K562 (cell line): ENCODE measurements around the gene CCDC93. TPM values are rescaled to one million over a fixed set of nuclear protein-coding genes. Genes with fewer than 3 reads are reported as not detected.

Experiments used
- ATAC-seq: fragments of 200-7000 bp; cut with Tn5 transposase; 3 replicates; pipeline ENCODE4 v1.9.1; 2020; ENCODE audit warnings: moderate library complexity
- BruUV-seq: library from RNA; stranded (reverse); fragments of 400-500 nt; replicated peaks from 2 replicates; lab custom pipeline; 2021; lab: Mats Ljungman, UMichigan
- CTCF ChIA-PET: fragments of 300-600 bp; formaldehyde crosslinking; extraction: SDS; loops from one replicate; lab custom pipeline; 2021; ENCODE audit warnings: low intra/inter-chr PET ratio; lab: Yijun Ruan, JAX
- POLR2A ChIA-PET: fragments of 300-600, 350-650 bp; sonication (Branson Sonifier 250); formaldehyde crosslinking; extraction: SDS; loops from one replicate; lab custom pipeline; 2021; ENCODE audit warnings: antibody characterized with exemption, inconsistent platforms; lab: Yijun Ruan, JAX
- DNase-seq, 4 experiments: peaks; one replicate each; pipeline versions ENCODE4 v3.0.0 to v3.0.0-alpha.2; 2011 to 2018; ENCODE audit warnings: low spot score in 3 of 4, mixed read lengths in 3 of 4; ENCODE audit errors: extremely low read depth in 1 of 4
- FAIRE-seq: peaks from 2 replicates; lab custom pipeline; 2011; peaks lifted over from hg19 to GRCh38; lab: Jason Lieb, UNC
- H2AFZ ChIP-seq: 2 replicates; pipeline ENCODE4 v1.6.0; 2011; ENCODE audit warnings: low read depth, low read length, control low read depth, inconsistent platforms
- H3K27ac ChIP-seq: fragments of 200-600 bp; 3 replicates; pipeline ENCODE4 v1.8.0; 2011; ENCODE audit warnings: low read depth, mild to moderate bottlenecking, control low read depth, inconsistent platforms, low read length, moderate library complexity, mixed read lengths; ENCODE audit errors: extremely low read depth
- H3K27me3 ChIP-seq, 2 experiments: fragments of 300-600 bp in 1 of 2; 2 replicates in 1 of 2; 3 replicates in 1 of 2; pipeline versions ENCODE4 v1.6.0 to v1.8.0; 2011; ENCODE audit warnings: inconsistent platforms in 2 of 2, low read length in 2 of 2, mild to moderate bottlenecking in 1 of 2, mixed read lengths in 1 of 2, moderate library complexity in 1 of 2; ENCODE audit not compliant: control insufficient read depth in 2 of 2, insufficient read depth in 2 of 2
- H3K36me3 ChIP-seq: fragments of 300-600 bp; 3 replicates; pipeline ENCODE4 v1.8.0; 2011; ENCODE audit warnings: mild to moderate bottlenecking, low read length, inconsistent platforms; ENCODE audit not compliant: control insufficient read depth, insufficient read depth
- H3K4me1 ChIP-seq, 2 experiments: fragments of 200-600 bp in 1 of 2; replicated peaks in 1 of 2; 2 replicates in 1 of 2; 3 replicates in 1 of 2; pipeline versions ENCODE4 v1.5.1 to v1.8.0; 2011; ENCODE audit warnings: inconsistent platforms in 2 of 2, low read length in 2 of 2, mild to moderate bottlenecking in 1 of 2, mixed read lengths in 1 of 2, moderate library complexity in 1 of 2; ENCODE audit not compliant: control insufficient read depth in 2 of 2, insufficient read depth in 2 of 2
- H3K4me2 ChIP-seq: 2 replicates; pipeline ENCODE4 v1.6.1; 2011; ENCODE audit warnings: low read length, control low read depth, inconsistent platforms, mixed read lengths; ENCODE audit not compliant: insufficient read depth
- H3K4me3 ChIP-seq: fragments of 200-600 bp; sonication (generic), shearing (Covaris generic); 2 replicates; pipeline ENCODE4 v1.5.1; 2016; ENCODE audit warnings: control low read depth, inconsistent platforms
- H3K79me2 ChIP-seq: fragments of 200-600 bp; 3 replicates; pipeline ENCODE4 v1.8.0; 2011; ENCODE audit warnings: low read length, inconsistent platforms; ENCODE audit not compliant: control insufficient read depth, insufficient read depth
- H3K9ac ChIP-seq, 2 experiments: 2 replicates each; pipeline versions ENCODE4 v1.6.0 to v1.6.1; 2011; ENCODE audit warnings: low read depth in 2 of 2, low read length in 2 of 2, control low read depth in 1 of 2, inconsistent platforms in 1 of 2, mild to moderate bottlenecking in 1 of 2, mixed read lengths in 1 of 2; ENCODE audit not compliant: insufficient read depth in 1 of 2
- H3K9me1 ChIP-seq: one replicate; pipeline ENCODE4 v1.6.0; 2011; ENCODE audit warnings: inconsistent platforms, mild to moderate bottlenecking, low read length, moderate library complexity; ENCODE audit not compliant: control insufficient read depth, insufficient read depth
- H3K9me3 ChIP-seq: replicated peaks from 2 replicates; pipeline ENCODE4 v1.5.1; 2011; ENCODE audit warnings: low read depth, low read length, inconsistent platforms; ENCODE audit not compliant: control insufficient read depth, insufficient read depth
- H4K20me1 ChIP-seq: replicated peaks from 2 replicates; pipeline ENCODE4 v1.6.1; 2011; ENCODE audit warnings: low read length, inconsistent platforms, mixed read lengths; ENCODE audit not compliant: control insufficient read depth, insufficient read depth
- ARHGAP35 ChIP-seq: fragments of 450-650 bp; IDR thresholded peaks from 2 replicates; pipeline ENCODE4 v1.6.1; 2018; ENCODE audit not compliant: partially characterized antibody
- CREB3 ChIP-seq: fragments of 450-650 bp; conservative IDR thresholded peaks from 2 replicates; pipeline ENCODE4 v1.6.1; 2016; ENCODE audit warnings: missing genetic modification characterization, low read depth, mild to moderate bottlenecking, missing compliant biosample characterization, moderate library complexity
- EHMT2 ChIP-seq: fragments of 450-650 bp; IDR thresholded peaks from 2 replicates; pipeline ENCODE4 v1.6.1; 2018; ENCODE audit warnings: antibody characterized with exemption
- ELF2 ChIP-seq: fragments of 250-450 bp; sonication (Bioruptor Pico); IDR thresholded peaks from 2 replicates; pipeline ENCODE4 v1.5.0; 2021; ENCODE audit warnings: mild to moderate bottlenecking
- LCOR ChIP-seq: sonication (generic); formaldehyde crosslinking; IDR thresholded peaks from 2 replicates; pipeline ENCODE4 v1.8.0; 2022; ENCODE audit warnings: mild to moderate bottlenecking, missing genetic modification reagents
- MEF2D ChIP-seq: conservative IDR thresholded peaks from 2 replicates; pipeline ENCODE4 v1.6.1; 2016; ENCODE audit warnings: low read depth, missing genetic modification characterization, missing compliant biosample characterization
- MTA3 ChIP-seq: fragments of 450-650 bp; formaldehyde crosslinking; IDR thresholded peaks from 2 replicates; pipeline ENCODE4 v1.6.1; 2017; ENCODE audit warnings: mild to moderate bottlenecking, borderline replicate concordance
- NR2C1 ChIP-seq, 2 experiments: fragments of 450-650 bp; IDR thresholded peaks; 2 replicates each; pipeline ENCODE4 v1.6.1; 2017; ENCODE audit warnings: mild to moderate bottlenecking in 2 of 2, antibody characterized with exemption in 1 of 2, inconsistent platforms in 1 of 2, missing compliant biosample characterization in 1 of 2, missing genetic modification characterization in 1 of 2
- NR3C1 ChIP-seq: sonication (generic); formaldehyde crosslinking; IDR thresholded peaks from 2 replicates; pipeline ENCODE4 v1.8.1; 2022; ENCODE audit warnings: missing genetic modification reagents
- OTX1 ChIP-seq: fragments of 450-650 bp; formaldehyde crosslinking; IDR thresholded peaks from 2 replicates; pipeline ENCODE4 v1.4.0; 2022; ENCODE audit warnings: mild to moderate bottlenecking
- POLR3G ChIP-seq: IDR thresholded peaks from 2 replicates; pipeline ENCODE4 v1.6.1; 2011; ENCODE audit not compliant: insufficient read length, insufficient replicate concordance; ENCODE audit errors: extremely low read depth
- PTTG1 ChIP-seq: fragments of 450-650 bp; IDR thresholded peaks from 2 replicates; pipeline ENCODE4 v1.6.1; 2016; ENCODE audit warnings: low read depth, mild to moderate bottlenecking, missing genetic modification characterization, missing compliant biosample characterization
- ZC3H8 ChIP-seq: fragments of 450-650 bp; IDR thresholded peaks from 2 replicates; pipeline ENCODE4 v1.6.1; 2017
- ZNF24 ChIP-seq: fragments of 450-650 bp; IDR thresholded peaks from 2 replicates; pipeline ENCODE4 v1.6.1; 2016
- WGBS: fragments of 100-300 bp; shearing (Covaris generic); methylation state at CpG from one replicate; pipeline ENCODE4 v1.1.6; 2016; ENCODE audit warnings: low coverage, mixed read lengths; ENCODE audit not compliant: insufficient coverage; ENCODE audit errors: missing lambda C conversion rate; 5-methylcytosine and 5-hydroxymethylcytosine counted together
- in situ Hi-C: fragments of 300-500 bp; cut with MboI; formaldehyde crosslinking; loops from 4 replicates; pipeline ENCODE4 v1.15.0; 2018; ENCODE audit warnings: inconsistent platforms, mixed read lengths
- intact Hi-C: fragments of 100-400 bp; cut with micrococcal nuclease; formaldehyde crosslinking; loops from 2 replicates; pipeline ENCODE4 v1.14.2; 2022
- polyA plus RNA-seq, 8 experiments: library from polyadenylated mRNA; depleted of rRNA in 4 of 8; stranded (reverse) in 5 of 8; unstranded in 3 of 8; fragments of >200 nt; fragmentation: Nextera tagmentation in 2 of 8; fragmentation: Illumina TruSeq in 1 of 8; extraction: Ambion mirVana in 2 of 8; extraction: Trizol in 1 of 8; gene quantifications; 2 replicates each; pipeline versions ENCODE4 v1.2.1 to v1.2.3, GENCODE V29; 2011 to 2014; ENCODE audit warnings: inconsistent platforms in 1 of 8, missing spikeins in 1 of 8
- total RNA-seq, 7 experiments: library from RNA; depleted of rRNA in 6 of 7; stranded (reverse); fragments of >200 nt in 6 of 7; fragmentation: Illumina TruSeq in 2 of 7; extraction: Trizol in 2 of 7; gene quantifications; 2 replicates each; pipeline versions ENCODE4 v1.2.1 to v1.2.3, GENCODE V29; 2011 to 2021; ENCODE audit warnings: low replicate concordance in 1 of 7
- TF ChIP-seq, protein P1 (sequence below): sonication (generic); formaldehyde crosslinking; IDR thresholded peaks from 2 replicates; pipeline ENCODE4 v1.8.0; 2022; ENCODE audit warnings: mild to moderate bottlenecking, missing genetic modification reagents

Gene CCDC93
- total and polyA plus RNA-seq, 9 of the 15 experiments (the other 6 are each of a cell fraction or from before 2014, with no cell fraction given): 3.3 to 19.3 (median 12.4) TPM

- no peak for DNase-seq
- no peaks in the 10 kb centered on the region for H3K27me3 ChIP-seq
- peaks cover 37% of the 10 kb centered on the region for H3K36me3 ChIP-seq
- no peak overlapping the region for H2AFZ ChIP-seq
- POLR2A ChIA-PET: interaction anchor here (0.6 to 1.0 kb wide), 2 partner anchors 11 to 71 kb away, joined by 5 read pairs; no protein-coding TSS in a partner anchor
- H3K27ac ChIP-seq: no peak overlapping the region
- ATAC-seq: no peak
- in situ Hi-C loops: no loop called here
- WGBS: 89% methylated on average over 7 of the region's 7 CpGs
- no peak for FAIRE-seq
- H3K4me1 ChIP-seq: no peaks in the 10 kb centered on the region; a peak in 1 of 5 replicates
- intact Hi-C loops: no loop called here
- no TSS peak for BruUV-seq
- no peak overlapping the region for H3K4me3 ChIP-seq
- H3K9me1 ChIP-seq: no peaks in the 10 kb centered on the region
- H3K9me3 ChIP-seq: no peaks in the 10 kb centered on the region
- no peak overlapping the region for H3K9ac ChIP-seq
- H4K20me1 ChIP-seq: no peaks in the 10 kb centered on the region
- H3K4me2 ChIP-seq: no peak overlapping the region
- CTCF ChIA-PET: no interaction called here
- H3K79me2 ChIP-seq: no peaks in the 10 kb centered on the region
- TF ChIP-seq ZC3H8 (no peak), CREB3 (tag) (no peak), ZNF24 (no peak), ELF2 (no peak), MEF2D (tag) (no peak), OTX1 (CRISPR knock-in tag) (no peak), NR3C1 (no peak), NR2C1 (IDR thresholded peaks at IDR 0.05) (no peak), NR2C1 (tag; IDR thresholded peaks at IDR 0.05) (no peak), POLR3G (no peak), PTTG1 (tag) (no peak), LCOR (CRISPR knock-in tag) (no peak), ARHGAP35 (no peak), MTA3 (no peak), EHMT2 (no peak)
- TF ChIP-seq, protein P1, sequence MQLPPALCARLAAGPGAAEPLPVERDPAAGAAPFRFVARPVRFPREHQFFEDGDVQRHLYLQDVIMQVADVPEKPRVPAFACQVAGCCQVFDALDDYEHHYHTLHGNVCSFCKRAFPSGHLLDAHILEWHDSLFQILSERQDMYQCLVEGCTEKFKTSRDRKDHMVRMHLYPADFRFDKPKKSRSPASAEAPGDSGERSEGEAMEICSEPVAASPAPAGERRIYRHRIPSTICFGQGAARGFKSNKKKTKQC (CRISPR knock-in tag): no peak
Measured at GRCh38 chr2:117918608-117919007, 95.3 kb downstream of the CCDC93 start.
